Osteocyte (in vitro differentiated cells): Measurements from ENCODE around the gene MDH1. TPM values are rescaled to one million over a fixed set of nuclear protein-coding genes. Genes with fewer than 3 reads are reported as not detected.

ENCODE experiments used
- DNase-seq: peaks from one replicate; pipeline ENCODE4 v3.0.0; 2021; ENCODE audit warnings: mixed read lengths; ENCODE audit not compliant: unreplicated experiment; ENCODE audit errors: extremely low spot score
- H3K27ac Mint-ChIP-seq: one replicate; pipeline ENCODE4 v1.8.0; 2021; ENCODE audit warnings: mild to moderate bottlenecking, mixed read lengths; ENCODE audit not compliant: unreplicated experiment
- H3K27me3 Mint-ChIP-seq: one replicate; pipeline ENCODE4 v1.8.0; 2021; ENCODE audit warnings: mixed read lengths; ENCODE audit not compliant: unreplicated experiment
- H3K36me3 Mint-ChIP-seq: one replicate; pipeline ENCODE4 v1.8.0; 2021; ENCODE audit warnings: mixed read lengths; ENCODE audit not compliant: unreplicated experiment
- H3K4me1 Mint-ChIP-seq: one replicate; pipeline ENCODE4 v1.8.0; 2021; ENCODE audit warnings: mixed read lengths; ENCODE audit not compliant: unreplicated experiment
- H3K4me3 Mint-ChIP-seq: one replicate; pipeline ENCODE4 v1.8.0; 2021; ENCODE audit warnings: mild to moderate bottlenecking, moderate library complexity, mixed read lengths; ENCODE audit not compliant: unreplicated experiment
- H3K9me3 Mint-ChIP-seq: one replicate; pipeline ENCODE4 v1.8.0; 2021; ENCODE audit warnings: mixed read lengths; ENCODE audit not compliant: unreplicated experiment
- total RNA-seq: library from RNA; stranded (reverse); gene quantifications from 2 replicates; pipeline ENCODE4 v1.2.1, GENCODE V29; 2021
- TF ChIP-seq, protein P1 (sequence below): fragments of 200-600 bp; sonication (generic); IDR thresholded peaks from 2 replicates; pipeline ENCODE4 v1.5.0; 2021; ENCODE audit warnings: antibody characterized with exemption, mild to moderate bottlenecking, moderate library complexity

The MDH1 gene
- total RNA-seq, 1 donor from 2014 or later = 112 TPM

DNA sequence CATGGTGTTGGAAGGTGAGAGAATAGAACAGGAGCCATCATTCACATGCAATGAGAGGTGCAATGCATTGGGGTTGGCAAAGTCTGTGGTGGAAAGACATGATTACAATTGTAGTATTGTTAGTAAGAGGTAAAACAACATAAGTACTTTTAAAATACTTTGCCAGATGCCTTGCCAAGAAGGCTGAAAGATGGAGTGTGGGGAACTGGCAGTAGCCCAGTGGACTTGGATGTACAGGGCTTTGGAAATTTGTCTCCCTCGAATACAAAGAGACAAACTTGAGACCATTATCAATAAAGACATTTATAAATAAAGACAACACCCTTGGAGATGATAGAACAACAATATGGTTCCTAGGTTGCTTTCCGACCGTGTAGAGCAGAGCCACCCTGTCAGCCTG lies 62.0 kb downstream of the MDH1 start:
- Mint-ChIP-seq H3K4me1 (no peaks in the 10 kb centered on the region), H3K36me3 (no peaks in the 10 kb centered on the region), H3K4me3 (no peak overlapping the region), H3K27me3 (peaks cover 2% of the 10 kb centered on the region), H3K9me3 (peaks cover 4% of the 10 kb centered on the region), H3K27ac (no peak overlapping the region)
- TF ChIP-seq, protein P1, sequence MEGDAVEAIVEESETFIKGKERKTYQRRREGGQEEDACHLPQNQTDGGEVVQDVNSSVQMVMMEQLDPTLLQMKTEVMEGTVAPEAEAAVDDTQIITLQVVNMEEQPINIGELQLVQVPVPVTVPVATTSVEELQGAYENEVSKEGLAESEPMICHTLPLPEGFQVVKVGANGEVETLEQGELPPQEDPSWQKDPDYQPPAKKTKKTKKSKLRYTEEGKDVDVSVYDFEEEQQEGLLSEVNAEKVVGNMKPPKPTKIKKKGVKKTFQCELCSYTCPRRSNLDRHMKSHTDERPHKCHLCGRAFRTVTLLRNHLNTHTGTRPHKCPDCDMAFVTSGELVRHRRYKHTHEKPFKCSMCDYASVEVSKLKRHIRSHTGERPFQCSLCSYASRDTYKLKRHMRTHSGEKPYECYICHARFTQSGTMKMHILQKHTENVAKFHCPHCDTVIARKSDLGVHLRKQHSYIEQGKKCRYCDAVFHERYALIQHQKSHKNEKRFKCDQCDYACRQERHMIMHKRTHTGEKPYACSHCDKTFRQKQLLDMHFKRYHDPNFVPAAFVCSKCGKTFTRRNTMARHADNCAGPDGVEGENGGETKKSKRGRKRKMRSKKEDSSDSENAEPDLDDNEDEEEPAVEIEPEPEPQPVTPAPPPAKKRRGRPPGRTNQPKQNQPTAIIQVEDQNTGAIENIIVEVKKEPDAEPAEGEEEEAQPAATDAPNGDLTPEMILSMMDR = no peak
- DNase-seq = no peak

DNA sequence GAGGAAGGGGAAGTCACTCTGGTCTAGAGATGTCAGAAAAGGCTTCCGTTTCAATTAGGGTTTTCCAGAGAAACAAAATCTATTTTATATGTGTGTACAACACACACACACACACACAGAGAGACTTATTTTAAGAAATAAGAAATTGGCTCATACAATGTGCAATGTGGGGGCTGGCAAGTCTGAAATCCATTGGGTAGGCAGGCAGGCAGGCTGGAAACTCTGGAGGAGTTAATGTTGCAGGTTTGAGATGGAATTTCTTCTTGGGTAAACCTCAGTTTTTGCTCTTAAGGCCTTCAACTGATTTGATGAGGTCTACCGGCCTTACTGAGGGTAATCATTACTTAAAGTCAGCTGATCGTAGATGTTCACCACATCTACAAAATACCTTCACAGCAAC lies 62.6 kb downstream of the MDH1 start:
- Mint-ChIP-seq H3K4me3 (no peak overlapping the region), H3K27me3 (no peaks in the 10 kb centered on the region), H3K36me3 (no peaks in the 10 kb centered on the region), H3K27ac (no peak overlapping the region), H3K4me1 (no peaks in the 10 kb centered on the region), H3K9me3 (no peaks in the 10 kb centered on the region)
- DNase-seq = no peak
- TF ChIP-seq, protein P1 = no peak

DNA sequence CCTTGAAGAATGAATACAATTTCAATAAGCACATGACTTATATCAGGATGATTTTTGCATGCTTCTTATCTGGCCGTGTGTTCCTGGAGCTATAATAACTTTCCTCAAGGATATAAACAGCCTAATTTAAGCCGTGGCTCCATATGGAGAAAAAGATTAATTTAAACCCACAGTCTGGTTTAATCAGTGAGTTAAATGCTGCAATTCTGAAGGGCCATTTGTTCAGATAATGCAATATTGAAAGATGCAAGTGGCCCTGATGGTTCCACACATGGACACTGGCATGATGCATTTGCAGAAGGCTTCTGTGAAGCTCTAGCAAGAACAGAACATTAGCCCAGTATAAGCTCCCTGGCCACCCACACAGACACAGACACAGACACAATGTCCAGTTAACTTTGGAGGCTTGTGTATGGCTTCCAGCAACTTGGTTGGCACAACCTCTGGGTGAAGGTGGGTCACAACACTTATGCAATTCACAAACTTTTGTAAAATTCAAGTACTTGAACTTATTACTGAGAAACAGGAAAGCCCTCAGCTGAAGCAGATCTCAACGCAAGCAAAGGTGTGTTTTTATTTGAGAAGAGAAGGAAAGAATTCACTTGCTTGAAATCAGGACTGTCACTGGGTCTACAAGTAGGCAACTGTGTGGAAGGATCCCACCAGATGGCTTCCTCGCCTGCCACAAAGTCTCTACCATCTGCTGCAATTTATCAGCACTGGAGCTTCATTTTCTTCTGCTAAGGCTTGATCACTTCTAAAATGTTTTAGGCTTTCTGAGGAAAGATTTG lies 63.3 kb downstream of the MDH1 start:
- Mint-ChIP-seq H3K36me3 (no peaks in the 10 kb centered on the region), H3K9me3 (peaks cover 6% of the 10 kb centered on the region), H3K4me1 (no peaks in the 10 kb centered on the region), H3K27me3 (no peaks in the 10 kb centered on the region), H3K27ac (no peak overlapping the region), H3K4me3 (no peak overlapping the region)
- DNase-seq = no peak
- TF ChIP-seq, protein P1 = no peak

DNA sequence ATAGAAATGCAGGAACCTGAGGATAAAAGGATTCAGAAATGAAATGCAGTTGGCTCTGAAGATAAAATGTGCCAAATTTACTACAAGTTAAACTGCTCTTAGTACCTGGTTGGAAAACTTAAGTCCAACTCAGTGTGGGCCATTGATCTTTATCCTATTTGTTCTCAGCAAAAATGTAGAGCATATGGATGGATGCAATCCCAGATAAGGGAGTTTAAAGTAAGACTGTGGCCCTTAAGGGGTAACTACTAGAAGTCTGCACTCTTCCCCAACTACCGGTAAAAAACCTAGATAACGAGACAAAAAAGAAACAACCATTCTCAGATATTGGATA lies 63.9 kb downstream of the MDH1 start:
- Mint-ChIP-seq H3K27ac (no peak overlapping the region), H3K4me1 (no peaks in the 10 kb centered on the region), H3K4me3 (no peak overlapping the region), H3K36me3 (no peaks in the 10 kb centered on the region), H3K27me3 (no peaks in the 10 kb centered on the region), H3K9me3 (peaks cover 6% of the 10 kb centered on the region)
- TF ChIP-seq, protein P1 = no peak
- no peak for DNase-seq

DNA sequence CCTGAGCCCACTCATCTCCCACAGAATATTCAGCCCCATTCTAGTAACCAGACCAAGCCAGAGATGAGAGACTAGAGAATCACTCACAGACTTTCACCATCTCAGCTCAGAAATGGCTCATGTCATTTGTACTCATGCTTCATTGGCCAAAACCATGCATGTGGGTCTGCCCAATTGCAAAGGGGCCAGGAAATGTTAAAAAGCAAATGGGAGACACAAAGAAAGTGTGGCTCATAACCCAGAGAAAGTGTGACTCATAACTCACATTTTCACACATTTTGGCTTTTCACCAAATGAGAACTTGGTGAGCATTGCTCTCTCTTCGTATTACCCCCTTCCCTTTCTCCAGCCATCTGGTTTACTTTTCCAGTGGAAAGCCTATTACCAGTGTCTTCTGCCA lies 66.2 kb downstream of the MDH1 start:
- peaks cover 6% of the 10 kb centered on the region for H3K9me3 Mint-ChIP-seq
- H3K27me3 Mint-ChIP-seq = no peaks in the 10 kb centered on the region
- no peak overlapping the region for H3K27ac Mint-ChIP-seq
- H3K36me3 Mint-ChIP-seq = no peaks in the 10 kb centered on the region
- H3K4me1 Mint-ChIP-seq = no peaks in the 10 kb centered on the region
- DNase-seq = no peak
- TF ChIP-seq, protein P1 = no peak
- no peak overlapping the region for H3K4me3 Mint-ChIP-seq

Other genes starting within 250 kb of the MDH1 start
- gene WDPCP, start 486 bp upstream of the MDH1 start, total RNA-seq = 11.1 and 12.4 TPM in 2 replicates